ENCODE results near the gene RHCG.

The RHCG gene

GRCh38 chr15:89502867-89503595 lies 6.6 kb upstream of the RHCG start:
- DNase-seq = no peak

- DNase-seq = no peak
Observed at GRCh38 chr15:89501646-89502045, 5.3 kb upstream of the RHCG start.

GRCh38 chr15:89500397-89501270 lies 4.3 kb upstream of the RHCG start:
- no peak for DNase-seq

GRCh38 chr15:89499156-89499555 lies 2.8 kb upstream of the RHCG start:
- no peak for DNase-seq

- DNase-seq = no peak
Observed at GRCh38 chr15:89498574-89498906, 2.2 kb upstream of the RHCG start.

GRCh38 chr15:89497231-89497630 lies 848 bp upstream of the RHCG start:
- no peak for DNase-seq

- no peak for DNase-seq
Observed at GRCh38 chr15:89495638-89496145, 691 bp downstream of the RHCG start.

GRCh38 chr15:89494941-89495637 lies 1.3 kb downstream of the RHCG start:
- DNase-seq = no peak

- DNase-seq = no peak
Observed at GRCh38 chr15:89494031-89494430, 2.4 kb downstream of the RHCG start.

- DNase-seq = no peak
Observed at GRCh38 chr15:89492934-89493631, 3.3 kb downstream of the RHCG start.

GRCh38 chr15:89492111-89492641 lies 4.2 kb downstream of the RHCG start:
- no peak for DNase-seq

GRCh38 chr15:89490814-89491315 lies 5.5 kb downstream of the RHCG start:
- no peak for DNase-seq

- no peak for DNase-seq
Observed at GRCh38 chr15:89490081-89490813, 6.1 kb downstream of the RHCG start.

- no peak for DNase-seq
Observed at GRCh38 chr15:89489376-89489775, 7.0 kb downstream of the RHCG start.

GRCh38 chr15:89487791-89488190 lies 8.6 kb downstream of the RHCG start:
- no peak for DNase-seq

- no peak for DNase-seq
Observed at GRCh38 chr15:89486726-89487050, 9.7 kb downstream of the RHCG start.

- no peak for DNase-seq
Observed at GRCh38 chr15:89483079-89483478, 13.3 kb downstream of the RHCG start.

- no peak for DNase-seq
Observed at GRCh38 chr15:89482139-89482538, 14.2 kb downstream of the RHCG start.

- no peak for DNase-seq
Observed at GRCh38 chr15:89480505-89480904, 15.9 kb downstream of the RHCG start.

- no peak for DNase-seq
Observed at GRCh38 chr15:89479173-89479572, 17.2 kb downstream of the RHCG start.

GRCh38 chr15:89477411-89478242 lies 18.8 kb downstream of the RHCG start:
- DNase-seq = no peak
